Stimulated activated CD8-positive, alpha-beta memory T cell treated with anti-CD3 and anti-CD28 coated beads, Interleukin-15, amount 100 ng/mL, for 48 hours (primary cell): ENCODE results near the gene CRYBA2.

Source experiments
- DNase-seq, 2 donors: peaks; one replicate each; pipeline ENCODE4 v3.0.0-alpha.2; 2020; ENCODE audit warnings: low read depth in 2 of 2

CRYBA2 gene

DNA sequence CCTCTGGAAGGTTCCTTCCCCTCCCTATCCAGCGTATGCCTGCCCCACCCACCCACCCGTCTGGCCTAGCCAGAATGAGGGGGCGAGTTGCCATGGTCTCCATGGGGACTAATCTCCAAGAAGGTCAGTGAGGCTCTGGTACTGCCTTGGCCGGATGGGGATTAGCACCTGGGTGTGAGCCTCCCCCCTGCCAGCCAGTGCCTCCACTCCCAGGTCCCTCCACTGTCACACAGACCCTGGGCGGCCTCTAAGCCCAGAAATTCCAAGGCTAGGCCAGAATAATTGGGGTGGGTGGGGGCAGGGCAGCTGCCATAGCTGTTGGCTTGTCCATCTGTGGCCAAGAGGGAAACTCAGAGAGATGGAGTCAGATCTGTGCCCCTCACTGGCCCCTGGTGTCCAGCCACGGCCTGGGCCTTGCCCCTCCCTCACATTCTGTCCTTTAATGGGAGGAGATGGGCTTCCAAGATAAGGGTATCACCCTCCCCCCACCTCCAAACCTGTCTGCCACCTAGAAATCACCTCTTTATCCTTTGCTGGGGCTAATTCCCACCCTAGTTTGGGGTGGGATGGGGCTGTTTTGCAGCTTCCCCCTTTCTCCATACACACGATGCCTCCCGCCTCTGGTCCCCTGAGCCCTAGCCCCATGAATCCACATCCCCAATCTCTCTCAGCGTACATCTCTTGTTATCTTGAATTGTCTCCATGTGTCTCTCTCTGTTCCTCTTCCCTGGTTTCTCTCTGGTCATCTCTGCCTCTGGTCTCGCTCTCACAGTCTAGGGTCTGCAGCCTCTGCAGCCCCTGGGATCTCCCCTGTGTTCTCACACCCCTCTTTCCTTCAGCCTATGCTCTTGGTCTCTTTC is 6.0 kb upstream of the CRYBA2 start:
- DNase-seq, result no peak

DNA sequence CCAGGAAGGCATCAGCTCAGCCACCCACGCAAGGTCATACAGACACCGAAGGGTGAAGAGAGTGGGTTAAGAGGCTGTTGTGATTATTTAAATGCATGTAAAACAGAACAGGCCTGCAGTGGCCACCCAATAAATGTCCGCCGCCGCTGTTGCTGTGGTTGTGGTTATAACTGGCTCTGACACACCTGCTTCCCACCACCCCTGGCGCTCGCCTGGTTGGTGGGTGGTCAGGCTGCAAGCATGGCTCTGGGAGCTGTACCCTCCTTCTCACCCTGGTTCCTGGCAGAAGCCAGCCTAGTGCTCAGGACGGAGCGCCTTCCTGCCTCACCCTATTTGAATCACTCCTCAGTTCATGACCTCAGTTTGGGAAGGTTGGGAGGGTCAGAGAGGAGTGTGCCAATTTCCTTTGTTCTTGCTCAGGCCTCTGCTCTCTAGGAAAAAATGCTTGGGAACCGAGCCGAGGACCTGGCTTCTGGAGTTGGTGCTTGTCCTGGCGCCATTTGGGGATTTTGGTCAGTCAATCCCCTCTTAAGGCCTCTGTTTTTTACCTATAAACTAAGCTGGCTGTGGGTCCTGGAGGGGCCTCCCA is 5.3 kb upstream of the CRYBA2 start:
- no peak for DNase-seq

DNA sequence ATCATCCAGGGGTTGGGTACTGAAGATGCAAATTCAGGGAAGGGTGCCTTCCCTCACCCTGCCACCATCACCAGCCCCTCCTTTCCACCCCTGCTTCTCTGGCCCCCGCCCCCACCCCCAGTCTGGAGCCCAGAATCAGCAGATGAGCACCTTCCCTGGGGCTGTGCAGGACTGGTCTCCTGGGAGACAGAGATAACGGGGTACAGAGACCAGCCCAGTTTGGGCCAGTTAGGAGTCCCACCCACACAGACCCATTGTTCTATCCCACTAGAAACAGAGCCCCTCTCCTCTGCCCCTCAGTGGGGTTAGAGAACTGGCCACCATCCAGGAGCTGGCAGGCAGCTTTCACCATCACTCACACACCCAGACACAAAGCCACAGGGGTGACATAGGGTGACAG is 4.5 kb upstream of the CRYBA2 start:
- DNase-seq, result no peak

DNA sequence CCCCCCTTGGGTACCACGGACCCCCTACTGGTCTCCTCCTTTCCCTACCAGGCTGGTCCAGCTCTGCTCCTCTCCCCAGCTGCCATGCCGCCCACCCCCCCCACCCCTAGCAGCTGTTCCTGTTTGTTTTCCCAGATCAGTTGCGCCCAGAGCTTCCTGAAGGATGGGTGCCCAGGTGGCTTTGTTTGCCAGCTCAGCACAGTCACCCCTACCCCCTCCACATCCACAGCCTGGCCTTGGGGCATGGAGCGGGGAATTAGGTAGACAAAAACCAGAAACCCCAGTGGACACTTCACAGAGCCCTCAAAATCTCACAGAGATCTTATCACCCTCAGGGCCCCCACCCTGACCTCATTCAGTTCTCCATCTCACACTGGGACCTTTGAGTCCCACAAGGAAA is 3.7 kb upstream of the CRYBA2 start:
- DNase-seq, result no peak

DNA sequence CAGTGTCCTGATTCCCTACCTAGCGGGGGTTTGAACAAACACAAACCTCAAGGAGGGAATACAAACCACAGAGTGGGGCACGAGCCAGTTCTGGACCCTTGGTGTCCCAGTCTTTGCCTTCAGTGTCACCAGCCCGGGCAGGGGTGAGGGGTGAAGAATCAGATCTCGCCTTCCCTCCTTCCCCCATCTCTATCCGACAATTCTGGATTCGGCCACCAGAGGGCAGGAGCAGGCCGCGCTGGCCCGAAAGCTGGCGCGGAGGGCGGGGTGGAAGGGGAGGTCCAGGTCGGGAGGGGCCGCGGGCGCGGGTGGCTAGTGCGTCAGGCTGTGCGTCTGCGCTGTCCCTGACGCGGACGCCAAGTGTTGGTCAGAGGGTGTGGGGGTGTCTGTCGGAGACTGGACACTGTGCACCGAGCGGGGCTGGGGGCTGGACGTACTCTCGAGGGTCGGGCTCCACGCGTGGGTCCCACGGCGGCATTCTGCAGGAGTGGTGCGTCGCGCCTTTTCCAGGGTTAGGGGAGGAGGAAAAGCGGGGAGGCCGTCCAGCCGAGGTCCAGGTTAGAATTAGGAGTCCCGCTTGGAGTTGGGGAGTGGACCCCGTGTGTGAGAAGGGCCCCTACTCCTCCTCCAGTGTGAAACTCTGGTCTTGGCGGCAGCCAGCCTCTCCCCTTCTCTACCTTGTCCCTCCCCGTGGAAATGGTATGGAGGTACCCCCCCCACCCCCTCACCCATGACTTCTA is 2.9 kb upstream of the CRYBA2 start:
- DNase-seq, result peak; percentile 67 to 68

DNA sequence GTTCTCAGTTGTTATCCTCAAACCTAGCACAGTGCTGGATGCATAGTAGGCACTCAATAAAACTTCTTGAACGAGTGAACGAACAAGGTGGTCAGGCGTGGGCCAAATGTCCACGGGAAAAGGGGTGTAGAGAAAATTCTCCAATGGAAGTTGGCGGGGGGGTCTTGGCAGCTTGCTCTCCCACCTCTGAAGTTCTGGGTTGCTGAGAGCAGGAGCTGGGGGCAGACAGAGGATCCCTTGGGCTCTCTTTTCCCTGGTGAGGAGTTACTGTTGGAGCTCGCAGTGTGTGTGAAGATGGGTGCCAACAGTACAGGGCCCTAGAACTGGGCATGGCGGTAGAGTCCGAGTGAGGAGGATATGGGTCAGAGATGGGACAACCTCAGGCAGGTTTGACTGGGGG is 2.3 kb upstream of the CRYBA2 start:
- DNase-seq, result no peak

DNA sequence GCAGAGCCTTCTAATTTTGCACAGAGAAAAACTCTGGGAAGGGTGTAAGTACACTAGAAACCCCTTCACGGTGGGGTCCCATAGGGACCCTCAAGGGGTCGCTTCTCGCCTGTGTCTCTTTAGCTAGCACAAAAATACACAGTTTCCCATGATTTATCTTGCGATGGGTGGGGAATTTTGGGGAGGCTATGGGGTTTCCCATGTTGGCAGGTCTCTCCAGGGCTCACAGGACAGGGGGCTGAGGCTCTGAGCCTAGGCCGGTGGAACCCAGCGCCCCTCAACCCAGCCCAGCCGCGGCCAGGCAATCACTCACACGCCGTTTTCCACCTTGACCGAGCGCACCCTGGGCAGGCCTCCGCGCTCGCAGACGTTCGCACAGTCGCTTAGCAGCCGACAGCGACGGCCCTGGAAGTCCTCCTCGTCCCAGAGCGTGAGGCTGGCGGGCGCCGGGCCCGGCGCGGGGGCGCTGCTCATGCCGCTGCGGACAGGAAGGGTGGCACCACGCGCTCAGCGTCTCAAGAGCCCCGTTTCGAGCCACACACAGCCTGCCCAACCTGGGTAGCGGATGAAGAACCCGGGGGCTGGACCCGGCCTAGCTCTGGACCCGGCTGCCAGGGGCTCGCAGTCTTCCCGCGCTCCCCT is 398 bp downstream of the CRYBA2 start:
- no peak for DNase-seq

DNA sequence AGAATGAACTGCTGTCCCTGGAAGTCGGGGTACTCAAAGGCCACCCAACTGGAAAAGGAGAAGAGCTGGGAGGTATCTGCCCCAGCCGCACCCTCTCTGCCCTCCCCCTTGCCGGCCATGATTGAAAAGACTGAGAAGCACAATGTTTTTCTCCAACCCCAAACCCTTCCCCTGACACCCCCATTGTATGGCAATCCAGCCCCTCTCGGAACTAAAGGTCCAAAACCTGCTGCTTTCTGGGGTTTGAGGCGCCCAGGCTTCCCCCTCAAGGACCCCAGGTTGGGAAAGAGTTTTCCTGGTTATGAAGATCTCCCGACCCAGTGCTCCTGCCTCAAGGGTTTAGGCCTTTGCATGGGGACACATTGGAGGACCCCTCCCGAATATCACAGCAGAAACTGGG is 1.0 kb downstream of the CRYBA2 start:
- no peak for DNase-seq

DNA sequence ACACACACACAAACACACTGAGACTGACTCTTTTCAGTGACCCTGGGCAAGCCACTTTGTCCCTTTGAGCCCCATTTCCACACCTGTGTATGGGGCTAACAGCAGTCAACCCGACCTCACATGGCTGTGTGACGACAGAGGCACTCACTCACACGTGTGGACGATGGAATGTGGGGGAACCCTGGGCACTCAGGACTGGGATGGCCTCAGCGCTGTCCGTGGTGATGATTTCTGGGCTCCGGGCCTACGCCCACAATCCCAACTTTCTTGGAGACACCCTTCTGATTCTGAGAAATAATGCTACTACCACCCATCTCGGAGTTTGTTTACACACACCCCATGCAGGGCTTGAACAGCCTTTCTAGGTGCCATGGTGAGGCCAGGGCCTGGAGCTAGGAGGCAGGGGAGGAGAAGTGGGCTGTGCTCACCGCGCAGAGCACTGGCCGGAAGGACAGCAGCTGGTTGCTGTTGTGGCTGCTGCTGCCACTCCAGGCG is 1.5 kb downstream of the CRYBA2 start:
- no peak for DNase-seq

DNA sequence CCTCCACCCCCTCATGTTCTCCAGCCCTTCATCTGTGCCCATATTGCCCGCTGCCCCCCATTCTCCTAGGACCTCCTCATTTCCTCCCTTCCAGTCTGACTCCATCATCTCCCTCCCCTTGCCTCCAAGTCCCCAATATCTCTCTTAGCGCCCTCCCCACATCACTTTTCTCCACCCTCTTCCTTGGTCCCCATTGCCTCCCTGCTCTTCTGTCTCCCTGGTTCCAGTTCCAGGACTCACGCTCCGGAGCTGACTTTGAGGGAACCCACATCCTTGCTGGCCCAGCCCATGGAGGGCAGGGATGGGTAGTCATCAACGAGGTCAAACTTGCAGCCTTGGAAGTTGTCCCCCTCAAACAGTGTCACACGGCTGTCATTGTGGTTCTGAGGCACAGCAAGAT is 2.6 kb downstream of the CRYBA2 start:
- DNase-seq, result no peak

DNA sequence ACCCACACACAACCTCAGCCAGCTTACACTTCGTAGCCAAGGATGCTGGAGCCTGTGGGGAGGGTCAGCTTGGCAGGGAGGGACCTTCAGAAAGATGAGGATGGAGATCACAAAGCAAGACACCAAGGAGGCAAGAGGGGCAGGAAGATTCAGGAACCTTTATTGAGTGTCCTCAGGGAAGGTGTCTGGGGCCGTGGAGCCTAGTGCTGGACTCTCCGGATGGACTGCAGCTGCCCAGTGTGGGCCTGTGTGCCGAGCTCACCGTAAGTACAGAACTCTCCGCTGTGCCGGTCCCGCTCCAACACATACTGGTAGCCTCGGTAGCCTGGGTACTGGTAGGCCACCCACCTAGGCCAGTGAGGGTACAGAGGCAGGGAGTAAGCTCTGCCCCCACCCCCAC is 3.2 kb downstream of the CRYBA2 start:
- DNase-seq, result no peak

DNA sequence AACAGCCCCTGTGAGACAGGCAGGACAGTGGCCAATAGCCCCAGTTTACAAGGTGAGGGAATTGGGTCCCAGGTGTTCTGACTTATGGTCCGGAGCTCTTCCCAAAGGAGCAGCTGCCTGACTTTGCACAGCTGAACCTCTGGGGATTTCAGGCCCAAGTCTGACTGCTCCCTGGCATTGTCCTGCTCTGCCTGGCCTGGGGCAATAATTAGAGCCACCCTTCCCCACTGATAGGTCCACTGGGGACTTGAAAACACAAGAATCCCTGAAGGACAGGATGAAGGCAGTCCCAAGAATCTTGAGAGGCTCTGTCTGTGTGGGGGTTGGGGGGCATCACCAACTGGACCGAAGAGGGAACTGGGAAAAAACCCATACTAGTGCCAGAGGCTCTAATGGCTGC is 4.6 kb downstream of the CRYBA2 start:
- DNase-seq, result no peak

DNA sequence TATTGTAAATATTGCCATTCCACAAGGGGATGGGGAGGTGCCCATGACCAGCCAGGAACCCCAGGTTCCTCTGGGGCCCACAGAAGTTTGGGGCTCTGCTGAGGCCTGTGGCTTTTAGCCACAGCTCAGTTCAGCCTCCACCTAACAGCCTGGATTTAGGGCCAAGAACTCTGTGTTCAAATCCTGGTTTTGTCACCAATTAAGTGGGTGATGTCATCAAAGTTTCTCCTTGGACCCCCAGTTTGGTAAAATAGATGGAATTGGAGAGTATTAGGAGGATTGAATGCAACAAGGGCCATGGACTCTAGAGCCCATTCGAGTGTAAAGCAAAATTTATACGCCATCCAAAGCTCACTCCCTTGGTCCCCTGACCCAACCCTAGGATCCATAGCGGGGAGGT is 5.1 kb downstream of the CRYBA2 start:
- no peak for DNase-seq

DNA sequence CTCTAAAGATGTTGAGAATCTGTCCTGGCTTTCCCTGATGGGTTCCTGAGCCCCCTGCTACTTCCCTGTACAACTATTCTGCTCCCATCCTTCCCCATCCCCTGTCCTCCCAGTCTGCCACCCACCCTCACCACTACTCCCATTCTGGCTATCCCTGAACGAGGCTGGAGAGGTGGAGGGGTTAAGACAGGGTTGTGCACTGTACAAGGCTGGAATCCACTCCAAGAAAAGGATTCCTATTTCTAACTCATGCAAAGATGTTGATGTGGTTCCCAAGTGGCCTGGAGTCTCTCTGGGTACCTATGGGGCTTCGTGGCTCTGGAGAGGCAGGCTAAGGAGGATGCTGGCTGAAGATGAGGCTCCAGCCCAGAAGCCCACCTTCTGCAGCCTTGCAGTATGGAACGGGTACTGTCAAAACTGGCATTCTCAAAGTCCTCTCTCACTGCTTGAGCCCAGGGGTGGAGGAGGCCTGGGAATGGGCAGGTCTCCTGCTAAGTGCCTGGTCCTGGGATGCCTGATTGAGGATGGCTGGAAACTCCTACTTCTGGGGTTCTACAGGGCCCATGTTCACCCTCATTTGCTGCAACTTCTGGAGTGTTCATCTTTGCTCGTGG is 7.0 kb downstream of the CRYBA2 start:
- DNase-seq, result no peak

DNA sequence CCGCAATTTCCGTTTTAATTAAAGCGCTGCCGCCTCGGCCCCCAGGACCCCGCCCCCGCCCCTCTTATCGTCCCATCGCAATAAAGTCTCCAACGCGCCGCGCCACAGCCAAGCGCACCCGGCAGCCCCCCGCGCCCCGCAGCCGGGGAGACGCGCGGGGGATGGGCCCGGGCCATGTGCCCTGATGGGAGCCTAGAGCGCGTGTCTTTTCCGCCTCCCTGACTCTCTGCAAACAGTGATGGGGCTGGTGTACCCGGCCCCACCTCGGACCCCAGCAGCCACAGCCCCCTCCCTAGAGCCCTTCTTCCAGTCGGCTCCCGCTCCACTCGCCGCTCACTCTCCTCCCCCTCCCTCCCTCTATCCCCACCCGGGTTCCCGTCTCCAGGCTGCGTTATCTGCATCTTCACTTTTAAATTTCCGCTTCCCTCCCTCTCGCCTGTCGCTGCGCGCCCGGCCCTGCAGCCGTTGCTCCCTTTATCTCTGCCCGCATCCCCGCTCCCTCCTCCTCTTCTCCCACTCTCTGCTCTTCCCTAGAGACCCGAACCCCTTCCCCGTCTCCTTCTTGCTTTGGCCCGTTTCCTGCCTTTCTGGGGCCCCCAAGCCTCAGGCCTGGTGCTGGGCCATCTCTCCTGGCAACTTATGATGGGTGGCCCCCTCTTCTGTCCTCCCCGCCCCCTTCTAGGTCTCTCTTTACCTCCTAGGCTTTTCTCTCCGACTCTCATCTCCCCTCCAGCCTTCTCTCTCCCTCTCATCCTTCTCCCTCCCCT is 7.7 kb downstream of the CRYBA2 start:
- no peak for DNase-seq

DNA sequence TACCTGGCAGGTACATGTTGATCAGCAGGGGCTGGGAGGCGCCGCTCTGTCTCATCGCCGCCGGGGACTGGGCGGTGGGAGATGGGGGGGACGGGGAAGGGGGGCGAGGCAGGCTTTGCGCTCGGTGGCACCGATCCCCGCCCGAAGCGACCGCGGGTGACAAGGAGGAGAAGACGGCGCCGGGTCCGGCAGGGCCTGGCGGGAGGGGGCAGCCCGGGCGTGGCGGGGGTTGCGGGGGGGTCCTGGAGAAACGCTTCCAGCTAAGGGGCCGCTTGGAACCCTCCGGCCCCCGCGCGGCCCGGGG is 8.2 kb downstream of the CRYBA2 start, which contains the start of gene FEV:
TSS of gene FEV (minus strand) at position 164 of the 304 bp plus-strand sequence. CDS start at position 55, 109 bp downstream.
- no peak for DNase-seq

DNA sequence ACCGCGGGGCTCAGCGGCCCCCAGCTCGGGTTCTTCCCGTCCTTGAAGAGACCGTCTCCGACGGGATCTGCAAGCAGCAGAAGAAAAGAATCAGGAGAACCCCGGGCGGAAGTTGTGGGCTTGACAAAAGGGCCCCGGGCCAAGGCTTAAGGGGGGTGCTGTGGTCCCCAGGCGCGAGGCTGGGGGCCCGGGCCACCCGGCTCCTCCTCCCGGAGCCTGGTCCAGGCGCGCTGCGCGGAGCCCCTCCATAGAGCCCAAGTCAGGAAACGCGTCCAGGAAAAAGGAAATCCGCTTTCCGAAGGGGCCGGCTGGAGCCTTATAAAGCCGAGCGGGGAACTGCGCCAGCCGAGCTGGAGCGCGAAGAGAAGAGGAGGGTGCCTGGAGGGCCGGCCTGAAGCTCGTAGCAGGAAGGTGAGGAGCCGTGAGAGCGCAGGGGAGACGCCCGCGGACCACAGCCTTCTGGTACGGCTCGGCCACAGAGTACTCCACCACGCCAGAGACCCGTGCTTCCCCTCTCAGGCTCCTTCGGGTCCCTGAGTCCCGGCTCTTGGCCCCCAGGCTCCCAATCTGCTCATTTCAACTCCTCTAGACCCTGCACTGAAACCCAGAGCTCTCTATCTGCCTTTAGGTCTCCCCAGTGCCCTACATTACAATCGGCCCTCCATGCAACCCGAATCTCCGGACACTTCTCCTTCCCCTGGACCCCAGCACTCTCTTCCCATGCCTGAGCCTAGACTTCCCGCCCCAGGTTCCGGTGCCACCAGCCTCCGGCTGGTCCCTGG is 8.8 kb downstream of the CRYBA2 start:
- no peak for DNase-seq

DNA sequence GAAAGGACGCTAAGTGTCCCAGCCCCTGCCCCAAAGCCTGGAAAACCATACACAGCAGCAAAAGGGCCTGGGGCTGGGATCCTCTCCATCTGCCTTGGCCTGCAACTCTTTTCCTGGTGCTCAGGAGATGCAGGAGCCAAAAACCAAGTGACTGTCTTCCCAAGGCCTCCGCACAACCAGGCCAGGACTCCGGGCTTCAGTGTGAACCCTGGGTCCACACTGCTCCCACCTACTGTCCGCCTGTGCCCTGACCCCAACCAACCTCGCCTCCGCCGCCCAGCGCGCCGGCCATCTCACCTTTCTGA is 9.3 kb downstream of the CRYBA2 start:
- DNase-seq, result no peak

DNA sequence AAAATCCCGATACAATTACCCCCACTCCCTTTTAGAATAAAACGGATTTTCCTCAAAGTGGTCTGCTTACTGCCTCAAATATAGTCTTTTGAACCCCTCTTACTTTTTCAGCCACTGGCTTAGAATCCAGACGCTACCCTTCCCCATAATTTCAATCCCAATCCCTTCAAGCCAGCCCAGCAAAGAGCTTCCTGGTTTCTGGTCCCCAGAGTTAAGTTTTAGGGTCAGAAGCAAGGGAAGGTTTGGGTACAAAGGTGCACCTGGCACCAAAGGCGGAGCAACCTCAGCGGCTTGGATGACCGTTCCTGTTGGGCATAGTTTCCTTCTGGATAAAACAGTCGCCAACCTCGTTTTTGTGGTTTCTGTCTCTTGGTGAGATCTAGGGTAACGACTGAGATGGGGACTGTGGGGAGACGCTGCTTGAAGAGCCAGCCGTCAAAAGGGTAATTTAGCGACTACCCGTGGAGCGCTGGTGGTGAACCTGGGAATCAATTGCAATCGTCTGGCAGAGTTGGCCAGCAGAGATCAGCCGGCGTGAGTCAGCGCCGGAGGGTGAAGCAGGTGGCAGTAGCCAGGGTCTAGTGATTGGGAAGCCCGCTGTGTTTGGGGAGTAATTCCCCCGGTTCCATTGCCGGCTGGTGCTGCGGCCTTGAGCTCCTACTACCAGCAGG is 9.8 kb downstream of the CRYBA2 start:
- DNase-seq, result no peak
